GM06990 (cell line): ENCODE results near the gene ACOT6.

ENCODE experiments used
- DNase-seq: peaks from one replicate; pipeline ENCODE4 v3.0.0-alpha.2; 2011; ENCODE audit not compliant: insufficient read length; ENCODE audit errors: extremely low read depth
- H3K27me3 ChIP-seq: replicated peaks from 2 replicates; pipeline ENCODE4 v1.6.0; 2011; ENCODE audit warnings: low read length; ENCODE audit not compliant: control insufficient read depth, insufficient read depth
- H3K36me3 ChIP-seq: 2 replicates; pipeline ENCODE4 v1.5.1; 2011; ENCODE audit warnings: low read length; ENCODE audit not compliant: control insufficient read depth, insufficient read depth
- H3K4me3 ChIP-seq: replicated peaks from 2 replicates; pipeline ENCODE4 v1.5.1; 2011; ENCODE audit warnings: low read depth, mild to moderate bottlenecking, control low read depth, low read length
- CTCF ChIP-seq: IDR thresholded peaks from 2 replicates; pipeline ENCODE4 v1.5.1; 2011; ENCODE audit warnings: low read length, control low read depth, mild to moderate bottlenecking, inconsistent platforms; ENCODE audit not compliant: insufficient read depth, poor library complexity, severe bottlenecking

Gene ACOT6

GRCh38 chr14:73660511-73660910, 48.2 kb downstream of the ACOT6 start:
- TF ChIP-seq CTCF: no peak
- no peaks in the 10 kb centered on the region for H3K27me3 ChIP-seq
- no peak for DNase-seq
- no peak overlapping the region for H3K4me3 ChIP-seq
- no peaks in the 10 kb centered on the region for H3K36me3 ChIP-seq

GRCh38 chr14:73661872-73662271, 49.6 kb downstream of the ACOT6 start:
- TF ChIP-seq CTCF: no peak
- Histone ChIP-seq H3K27me3 (no peaks in the 10 kb centered on the region), H3K4me3 (no peak overlapping the region), H3K36me3 (no peaks in the 10 kb centered on the region)
- no peak for DNase-seq

GRCh38 chr14:73662487-73662943, 50.2 kb downstream of the ACOT6 start:
- no peaks in the 10 kb centered on the region for H3K27me3 ChIP-seq
- H3K4me3 ChIP-seq: no peak overlapping the region
- H3K36me3 ChIP-seq: no peaks in the 10 kb centered on the region
- TF ChIP-seq CTCF: no peak
- no peak for DNase-seq

- Histone ChIP-seq H3K27me3 (no peaks in the 10 kb centered on the region), H3K4me3 (no peak overlapping the region), H3K36me3 (no peaks in the 10 kb centered on the region)
- DNase-seq: peak; percentile 4
- TF ChIP-seq CTCF: no peak
These were observed 51.4 kb downstream of the ACOT6 start for GRCh38 chr14:73663548-73664212.

- Histone ChIP-seq H3K27me3 (no peaks in the 10 kb centered on the region), H3K36me3 (no peaks in the 10 kb centered on the region), H3K4me3 (no peak overlapping the region)
- TF ChIP-seq CTCF: no peak
- DNase-seq: no peak
These were observed 52.8 kb downstream of the ACOT6 start for GRCh38 chr14:73665130-73665529.

- Histone ChIP-seq H3K4me3 (no peak overlapping the region), H3K36me3 (no peaks in the 10 kb centered on the region), H3K27me3 (no peaks in the 10 kb centered on the region)
- no peak for TF ChIP-seq CTCF
- DNase-seq: no peak
These were observed 54.3 kb downstream of the ACOT6 start for GRCh38 chr14:73666583-73666982.
